Fibroblast of skin of left quadriceps (primary cell): Measurements from ENCODE around the gene DBF4B.

Experiments
- DNase-seq, 2 experiments: peaks; one replicate each; pipeline ENCODE4 v3.0.0-alpha.2; 2013; ENCODE audit warnings: low read depth in 2 of 2

The DBF4B gene

DNA sequence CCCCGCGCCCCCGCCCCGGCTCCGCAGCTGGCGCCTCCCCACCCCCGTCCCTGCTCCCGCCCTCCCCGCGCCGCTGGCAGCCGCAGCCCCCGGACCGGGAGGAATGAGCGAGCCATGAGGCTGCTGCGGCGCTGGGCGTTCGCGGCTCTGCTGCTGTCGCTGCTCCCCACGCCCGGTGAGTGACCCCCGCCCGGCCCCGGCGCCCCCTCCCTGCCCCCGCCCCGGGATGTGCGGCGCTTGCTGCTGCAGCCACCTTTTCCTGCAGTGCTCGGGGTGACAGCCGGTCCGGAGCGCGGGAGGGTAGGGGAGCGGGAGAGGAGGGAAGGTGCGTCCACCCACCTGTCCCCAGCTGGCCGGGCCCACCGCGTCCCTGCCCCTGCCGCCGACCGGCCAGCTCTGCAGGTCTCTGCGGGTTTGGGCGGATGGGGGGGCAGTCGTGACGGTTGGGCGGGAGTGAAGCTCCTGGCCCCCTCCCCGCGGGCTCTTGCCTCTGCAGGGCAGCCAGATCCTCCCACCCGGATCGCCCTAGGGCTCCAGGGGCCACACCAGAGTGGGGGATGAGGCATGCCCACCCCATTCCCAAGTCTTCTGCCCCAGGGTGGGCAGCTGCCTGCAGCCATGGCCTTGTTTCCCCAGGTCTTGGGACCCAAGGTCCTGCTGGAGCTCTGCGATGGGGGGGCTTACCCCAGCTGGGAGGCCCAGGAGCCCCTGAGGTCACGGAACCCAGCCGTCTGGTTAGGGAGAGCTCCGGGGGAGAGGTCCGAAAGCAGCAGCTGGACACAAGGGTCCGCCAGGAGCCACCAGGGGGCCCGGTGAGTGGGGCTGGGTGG is 50.8 kb downstream of the DBF4B start:
- DNase-seq = no peak

DNA sequence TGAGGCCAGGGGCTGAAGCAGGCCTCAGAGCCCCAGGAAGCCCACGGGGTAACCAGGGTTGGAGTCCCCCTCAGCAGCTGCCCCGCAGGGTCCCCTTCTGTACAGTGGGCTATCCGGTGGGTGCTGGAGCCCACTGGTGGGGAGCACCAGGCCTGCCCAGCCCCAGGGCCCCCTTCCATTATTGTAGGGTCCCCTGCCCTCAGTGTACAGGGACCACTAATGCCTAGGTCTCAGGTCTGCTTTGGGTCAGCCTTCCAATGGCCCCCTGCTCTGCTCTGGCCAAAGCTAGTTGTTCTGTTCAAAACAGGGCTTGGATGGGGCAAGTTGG is 51.4 kb downstream of the DBF4B start:
- DNase-seq = no peak

DNA sequence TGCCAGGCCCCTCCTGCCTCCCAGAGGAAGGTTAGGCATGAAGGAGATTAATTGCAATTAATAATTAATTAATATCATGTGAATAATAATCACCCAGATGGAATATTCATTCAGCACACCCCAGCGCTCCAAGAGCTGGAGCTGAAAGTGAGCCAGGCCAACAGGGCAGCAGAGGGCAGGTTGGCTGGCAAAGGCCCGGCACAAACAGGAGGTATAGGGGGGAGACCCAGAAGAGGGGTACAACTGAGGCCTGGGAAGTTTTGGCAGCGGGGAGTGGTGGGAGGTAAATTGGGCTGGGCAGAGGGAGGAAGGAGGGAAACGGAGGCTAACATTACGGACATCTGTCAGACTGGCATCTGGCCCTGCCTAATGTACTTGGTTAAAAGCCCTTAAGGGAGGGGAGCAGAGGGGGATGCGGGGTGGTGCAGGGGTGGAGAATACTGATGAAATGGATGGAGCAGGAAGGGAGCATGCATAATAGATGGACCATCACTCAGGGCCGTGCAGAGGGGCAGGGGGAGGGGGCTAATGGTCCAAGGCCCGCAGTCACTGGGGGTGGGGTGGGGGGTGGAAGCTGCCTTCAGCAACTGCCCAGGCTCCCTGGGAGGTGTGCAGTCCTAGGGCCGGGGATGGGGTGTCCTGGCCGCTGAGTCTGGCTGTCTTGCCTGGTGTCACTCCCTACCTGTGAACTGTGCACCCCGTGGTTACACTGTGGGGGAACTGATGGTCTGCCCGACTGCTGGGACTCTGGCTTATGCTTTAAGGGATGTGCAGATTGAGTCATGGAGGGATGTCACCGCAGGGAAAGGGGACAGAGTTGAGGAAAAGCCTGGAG is 52.2 kb downstream of the DBF4B start:
- no peak for DNase-seq

DNA sequence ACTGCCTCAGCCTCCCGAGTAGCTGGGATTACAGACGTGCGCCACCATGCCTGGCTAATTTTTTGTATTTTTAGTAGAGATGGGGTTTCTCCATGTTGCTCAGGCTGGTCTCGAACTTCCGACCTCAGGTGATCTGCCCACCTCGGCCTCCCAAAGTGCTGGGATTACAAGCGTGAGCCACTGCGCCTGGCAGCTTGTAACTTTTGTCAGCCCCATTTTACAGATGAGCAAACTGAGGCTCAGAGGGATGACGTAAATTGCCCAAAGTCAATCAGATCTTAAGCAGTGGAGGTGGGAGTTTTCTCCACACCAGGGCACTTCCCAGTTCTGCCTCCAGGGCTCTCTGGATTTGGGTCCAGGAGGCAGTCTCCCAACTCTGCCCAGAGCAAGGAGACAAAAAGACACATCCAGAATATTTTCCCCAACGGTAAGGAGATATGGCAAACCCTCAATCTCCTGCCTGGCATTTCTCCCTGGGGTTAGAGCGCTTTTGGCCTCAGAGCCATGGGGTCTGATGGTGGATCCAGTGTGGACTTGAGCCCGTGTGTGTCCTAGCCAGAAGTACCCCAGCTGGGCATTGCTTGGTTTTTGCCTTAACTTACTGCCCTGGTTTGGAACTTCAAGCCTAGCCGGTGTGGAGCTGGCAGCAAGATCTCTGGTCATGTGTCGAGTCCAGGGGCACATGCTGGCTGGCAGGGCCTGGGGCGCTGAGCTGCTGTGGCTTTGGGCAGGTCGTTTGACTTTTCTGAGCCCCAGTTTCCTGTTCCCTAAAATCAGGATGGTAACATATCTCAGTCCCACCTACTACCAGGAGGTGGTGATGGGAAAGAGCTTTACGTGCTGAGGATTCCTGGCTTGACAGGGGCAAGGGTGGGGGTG is 53.7 kb downstream of the DBF4B start:
- no peak for DNase-seq

DNA sequence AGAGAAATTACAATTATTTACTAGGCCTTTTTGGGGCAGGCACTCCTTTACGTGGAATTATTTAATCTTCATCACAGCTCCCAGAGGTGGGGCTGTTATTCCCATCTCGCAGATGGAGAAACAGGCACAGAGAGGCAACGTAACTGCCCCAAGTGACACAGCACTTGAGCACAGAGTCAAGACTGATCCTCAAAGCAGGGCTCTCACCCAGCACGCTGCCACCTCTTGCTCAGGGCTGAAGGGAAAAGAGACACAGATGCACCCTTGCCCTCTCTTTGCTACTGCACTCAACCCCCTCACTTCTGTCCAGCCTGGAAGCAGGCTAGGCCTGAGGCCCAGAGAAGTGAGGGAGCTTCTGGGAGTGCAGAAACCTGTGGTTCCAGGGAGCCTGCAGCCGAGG is 54.7 kb downstream of the DBF4B start:
- no peak for DNase-seq

DNA sequence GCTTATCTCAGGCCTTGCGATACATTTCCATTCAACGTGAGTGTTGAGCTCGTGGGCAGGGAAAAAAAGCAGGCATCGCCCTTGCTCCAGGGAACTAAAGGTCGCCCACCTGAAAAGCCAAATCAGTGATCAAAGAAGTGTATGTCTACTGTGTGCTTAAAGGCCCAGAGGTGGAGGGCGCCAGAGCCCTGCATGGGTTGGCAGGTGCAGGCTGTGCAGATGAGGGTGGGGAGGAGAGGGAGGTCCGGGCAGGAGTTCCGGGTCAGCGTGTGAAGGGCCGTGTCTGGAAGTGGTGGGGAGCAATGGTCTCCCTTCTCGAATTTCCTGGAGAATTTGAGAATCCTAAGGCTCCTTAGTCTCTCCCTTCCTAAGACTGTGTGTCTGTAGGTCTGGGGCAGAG is 57.5 kb downstream of the DBF4B start:
- no peak for DNase-seq

DNA sequence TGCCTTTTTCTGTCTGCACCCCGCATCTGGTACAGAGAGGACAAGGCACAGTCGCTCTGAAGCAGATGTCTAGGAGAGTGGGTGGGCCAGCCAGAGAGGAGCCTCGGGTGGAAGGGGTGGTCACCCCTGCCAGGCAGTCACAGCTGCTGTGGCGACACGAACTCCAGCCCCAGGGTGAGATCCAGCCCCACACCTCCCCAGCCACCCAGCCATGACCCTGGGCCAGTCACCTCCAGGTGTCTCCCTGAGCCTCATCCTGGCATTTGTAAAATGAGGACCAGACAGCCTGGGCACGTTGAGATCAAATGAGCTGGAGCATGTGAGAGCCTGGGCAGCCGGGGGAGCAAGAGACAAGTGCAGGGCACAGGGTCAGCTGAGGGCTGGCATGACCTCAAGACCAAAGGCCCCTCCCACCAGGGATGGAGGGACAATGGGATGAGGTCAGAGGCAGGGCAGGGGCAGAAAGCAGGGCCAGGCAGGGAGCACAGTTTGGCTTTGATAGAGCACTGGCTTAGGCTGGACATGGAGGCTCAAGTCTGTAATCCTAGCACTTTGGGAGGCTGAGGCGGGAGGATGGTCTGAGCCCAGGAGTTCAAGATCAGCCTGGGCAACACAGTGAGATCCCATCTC is 58.1 kb downstream of the DBF4B start:
- DNase-seq = no peak

DNA sequence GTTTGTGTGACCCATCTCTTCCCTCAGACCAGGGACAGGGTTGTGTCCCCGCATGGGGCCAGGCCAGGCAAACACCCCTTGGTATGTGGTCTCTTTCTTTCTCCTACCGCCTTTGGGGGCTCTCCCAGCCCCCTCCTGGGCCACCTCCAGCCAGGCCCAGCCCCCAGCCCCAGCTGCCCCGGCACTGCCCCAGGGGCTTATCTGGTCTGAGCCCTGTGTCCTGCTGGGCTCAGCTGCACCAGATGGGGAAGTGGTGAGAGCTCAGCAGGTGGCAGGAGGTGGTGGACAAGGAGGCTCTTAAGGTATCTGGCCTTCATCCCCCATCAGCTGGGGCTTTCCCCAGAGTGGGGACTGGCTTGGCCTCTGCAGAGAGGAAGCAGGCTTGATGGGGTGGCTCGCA is 59.0 kb downstream of the DBF4B start:
- DNase-seq = no peak

DNA sequence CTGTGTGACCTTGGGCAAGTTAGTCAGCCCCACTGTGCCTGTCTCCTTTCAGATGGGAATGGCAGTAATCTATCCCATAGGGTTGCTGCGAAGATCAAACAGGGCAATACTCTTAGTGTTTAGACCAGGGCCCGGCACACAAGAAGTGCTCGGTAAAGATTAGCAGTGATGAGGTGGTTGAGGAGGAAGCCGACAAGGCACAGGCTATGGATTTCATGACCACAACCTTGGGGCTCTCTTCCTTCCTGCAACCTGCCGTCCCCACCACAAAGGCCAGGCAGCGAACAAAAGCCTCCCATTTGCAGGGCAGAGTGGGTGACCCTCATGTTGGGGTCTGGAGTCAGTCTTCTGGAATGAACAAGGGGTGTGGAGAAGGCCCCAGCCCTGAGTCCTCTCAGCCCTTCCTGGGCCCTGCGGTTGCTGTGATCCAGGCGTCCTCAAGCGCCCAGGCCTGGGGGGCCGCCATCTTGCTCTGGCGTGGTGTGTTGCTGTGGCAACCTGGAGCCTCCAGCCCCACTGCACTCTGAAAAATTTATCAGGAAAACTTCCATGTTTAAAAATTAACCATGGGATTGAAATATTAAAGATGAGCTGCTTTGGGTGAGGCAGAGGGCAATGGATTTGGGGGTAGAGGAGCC is 60.2 kb downstream of the DBF4B start:
- DNase-seq = no peak

DNA sequence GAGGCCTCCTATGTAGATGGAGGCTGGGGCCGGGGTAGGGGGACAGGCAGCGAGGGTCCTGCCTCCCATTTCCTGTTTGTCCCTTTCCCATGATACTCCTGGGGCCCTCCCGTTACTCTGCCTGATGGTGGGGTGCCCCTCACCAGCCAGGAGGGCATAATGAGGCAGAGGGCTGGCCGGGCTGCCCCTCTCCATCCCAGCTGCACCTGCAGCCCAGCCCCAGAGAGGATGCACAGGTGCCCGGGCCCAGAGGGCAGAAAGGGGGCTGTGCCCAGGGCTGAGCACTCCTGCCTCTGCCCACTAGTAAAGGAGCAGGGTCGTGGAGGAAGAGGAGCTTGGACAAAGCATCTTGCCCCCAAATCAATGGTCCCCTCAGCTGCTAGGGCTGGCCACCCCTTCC is 60.8 kb downstream of the DBF4B start:
- DNase-seq = no peak

DNA sequence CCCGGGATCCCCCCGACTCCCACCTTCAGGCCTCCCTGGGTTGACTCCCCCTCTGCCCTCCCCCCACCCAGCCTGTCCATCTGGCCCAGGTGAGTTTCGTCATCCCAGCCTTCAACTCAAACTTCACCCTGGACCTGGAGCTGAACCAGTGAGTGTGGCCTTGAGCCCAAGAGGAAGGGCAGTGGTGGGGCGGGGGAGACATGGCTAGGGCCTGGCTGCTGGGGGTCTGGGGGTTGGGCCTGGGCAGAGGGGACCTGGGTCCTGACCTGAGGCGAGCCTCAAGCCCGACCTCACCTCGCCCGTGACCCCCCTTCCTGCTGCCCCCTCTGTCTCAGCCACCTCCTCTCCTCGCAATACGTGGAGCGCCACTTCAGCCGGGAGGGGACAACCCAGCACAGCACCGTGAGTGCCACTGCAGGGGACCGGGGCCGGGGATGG is 61.2 kb downstream of the DBF4B start:
- DNase-seq = no peak

DNA sequence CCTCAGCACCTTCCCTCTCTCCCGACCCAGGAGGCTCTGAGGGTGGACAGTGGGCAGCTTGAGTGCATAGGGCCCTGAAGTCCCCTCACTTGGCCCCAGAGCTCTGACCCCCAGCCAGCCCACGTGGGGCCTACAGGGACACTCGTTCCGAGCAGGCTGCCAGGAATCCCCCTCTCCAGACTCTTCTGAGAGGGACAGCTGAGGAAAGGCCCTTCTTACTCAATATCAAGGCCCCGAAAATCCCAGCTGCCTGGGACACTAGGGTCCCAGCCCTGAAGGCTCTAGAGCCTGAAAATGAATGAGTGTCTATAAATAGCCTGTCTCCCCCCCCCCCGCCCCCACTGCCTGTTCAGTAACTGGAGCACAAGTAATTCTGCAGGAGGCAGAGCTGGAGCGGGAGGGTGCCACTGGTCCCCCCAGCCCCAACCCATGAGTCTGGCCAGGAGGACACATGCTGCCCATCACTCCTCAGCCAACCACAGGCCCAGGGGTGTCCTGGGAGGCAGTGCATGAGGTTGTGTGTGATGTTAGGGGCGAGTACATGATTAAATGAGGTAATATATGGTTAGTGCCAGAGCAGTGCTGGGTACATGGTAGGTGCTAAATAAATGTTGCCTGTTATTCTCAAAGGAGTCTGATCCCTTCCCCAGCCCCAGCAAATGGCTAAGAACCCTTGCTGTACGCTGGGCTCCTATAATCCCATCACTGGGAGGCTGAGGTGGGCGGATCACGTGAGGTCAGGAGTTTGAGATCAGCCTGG is 61.9 kb downstream of the DBF4B start:
- DNase-seq = no peak

DNA sequence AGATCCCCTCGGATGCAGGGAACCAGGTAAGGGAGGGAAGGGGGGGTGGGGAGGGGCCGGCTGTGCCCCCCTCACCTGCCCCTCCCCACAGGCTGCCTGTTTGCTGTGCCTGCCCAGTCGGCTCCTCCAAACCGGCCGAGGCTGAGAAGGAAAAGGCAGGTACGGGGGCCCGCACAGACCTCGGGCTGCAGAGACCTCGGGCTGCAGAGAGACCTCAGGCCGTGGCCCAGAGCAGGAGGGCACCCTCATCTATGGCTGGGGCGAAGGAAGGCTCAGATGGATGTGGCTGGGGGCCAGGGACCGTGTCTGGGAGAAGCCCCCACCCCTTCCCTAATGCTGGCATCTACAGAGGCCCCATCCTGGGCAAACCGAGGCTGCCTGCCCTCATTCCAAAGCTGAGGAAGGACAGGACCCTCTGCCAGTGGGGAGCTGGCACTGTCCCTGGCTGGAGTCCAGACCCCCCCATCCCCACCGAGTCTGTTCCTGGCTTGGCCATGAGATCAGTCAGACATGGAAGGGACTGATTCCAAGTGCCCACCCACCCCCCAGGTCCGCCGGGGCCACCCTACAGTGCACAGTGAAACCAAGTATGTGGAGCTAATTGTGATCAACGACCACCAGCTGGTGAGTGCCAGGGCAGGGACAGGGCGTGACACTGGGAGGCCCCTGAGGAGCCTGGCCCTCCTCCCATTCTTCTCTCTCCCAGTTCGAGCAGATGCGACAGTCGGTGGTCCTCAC is 64.0 kb downstream of the DBF4B start:
- no peak for DNase-seq

DNA sequence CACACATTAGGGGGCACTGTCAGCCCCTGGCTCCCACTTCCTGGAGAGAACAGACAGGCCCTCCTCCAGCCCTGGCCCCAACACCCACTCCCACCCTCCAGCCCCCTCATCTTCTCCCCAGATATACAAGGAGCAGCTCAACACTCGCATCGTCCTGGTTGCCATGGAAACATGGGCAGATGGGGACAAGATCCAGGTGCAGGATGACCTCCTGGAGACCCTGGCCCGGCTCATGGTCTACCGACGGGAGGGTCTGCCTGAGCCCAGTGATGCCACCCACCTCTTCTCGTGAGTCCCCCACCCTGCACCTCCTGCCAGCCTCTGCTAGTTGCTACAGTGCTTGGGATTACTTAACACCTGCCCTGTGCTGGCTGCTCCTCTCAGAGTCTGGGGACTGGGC is 64.7 kb downstream of the DBF4B start:
- no peak for DNase-seq

DNA sequence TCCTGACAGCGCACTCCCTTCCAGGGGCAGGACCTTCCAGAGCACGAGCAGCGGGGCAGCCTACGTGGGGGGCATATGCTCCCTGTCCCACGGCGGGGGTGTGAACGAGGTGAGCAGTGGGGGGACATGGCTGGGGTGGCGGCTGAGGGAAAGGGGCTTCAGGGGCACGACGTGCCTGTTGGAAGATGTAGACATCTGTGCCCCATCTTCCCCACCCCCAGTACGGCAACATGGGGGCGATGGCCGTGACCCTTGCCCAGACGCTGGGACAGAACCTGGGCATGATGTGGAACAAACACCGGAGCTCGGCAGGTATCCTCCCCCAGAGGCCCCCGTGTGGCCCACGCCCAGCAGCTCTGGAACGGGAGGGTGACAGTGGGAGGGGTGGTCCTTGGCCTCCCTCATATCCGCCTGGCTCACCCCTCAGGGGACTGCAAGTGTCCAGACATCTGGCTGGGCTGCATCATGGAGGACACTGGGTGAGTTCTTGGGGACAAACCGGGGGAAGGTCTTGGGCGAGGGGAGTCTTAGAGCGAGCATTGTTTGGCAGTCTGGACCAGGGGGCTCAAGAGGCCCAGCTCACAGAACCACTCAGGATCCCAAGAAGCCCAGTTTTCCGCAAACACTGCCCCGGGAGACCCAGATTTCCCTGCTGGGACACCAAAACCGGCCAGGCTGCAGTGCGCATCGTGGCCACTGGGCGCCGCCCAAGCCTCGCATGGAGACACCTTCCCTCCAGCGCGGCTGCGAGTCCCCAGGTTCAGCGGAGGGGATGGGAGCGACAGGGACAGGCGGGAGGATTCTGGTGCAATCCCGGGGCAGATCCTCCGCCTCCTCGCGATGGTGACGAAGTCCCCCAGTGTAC is 66.0 kb downstream of the DBF4B start:
- DNase-seq = peak; percentile 39 to 50

DNA sequence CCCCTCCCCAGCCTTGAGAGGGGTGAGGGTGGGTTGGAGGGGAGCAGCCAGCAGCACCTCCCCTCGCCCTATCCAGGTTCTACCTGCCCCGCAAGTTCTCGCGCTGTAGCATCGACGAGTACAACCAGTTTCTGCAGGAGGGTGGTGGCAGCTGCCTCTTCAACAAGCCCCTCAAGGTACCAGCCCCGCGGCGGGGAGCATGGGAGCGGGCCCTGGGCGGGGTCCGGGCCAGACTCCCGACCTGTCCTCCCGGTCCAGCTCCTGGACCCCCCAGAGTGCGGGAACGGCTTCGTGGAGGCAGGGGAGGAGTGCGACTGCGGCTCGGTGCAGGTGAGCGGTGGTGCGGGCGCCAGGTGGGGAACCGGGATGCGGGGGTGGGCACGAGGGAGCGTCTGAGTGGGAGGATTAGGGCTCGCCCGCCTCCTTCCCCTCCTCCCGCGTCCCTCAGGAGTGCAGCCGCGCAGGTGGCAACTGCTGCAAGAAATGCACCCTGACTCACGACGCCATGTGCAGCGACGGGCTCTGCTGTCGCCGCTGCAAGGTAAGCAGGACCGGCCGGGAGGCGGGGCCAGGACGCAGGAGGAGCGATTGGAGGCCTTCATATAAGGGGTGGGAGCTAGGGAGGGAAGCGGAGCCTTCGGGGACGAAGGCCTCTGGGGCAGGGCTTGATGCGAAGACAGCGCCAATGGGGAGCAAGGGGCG is 66.8 kb downstream of the DBF4B start:
- DNase-seq = peak; percentile 94 to 95

DNA sequence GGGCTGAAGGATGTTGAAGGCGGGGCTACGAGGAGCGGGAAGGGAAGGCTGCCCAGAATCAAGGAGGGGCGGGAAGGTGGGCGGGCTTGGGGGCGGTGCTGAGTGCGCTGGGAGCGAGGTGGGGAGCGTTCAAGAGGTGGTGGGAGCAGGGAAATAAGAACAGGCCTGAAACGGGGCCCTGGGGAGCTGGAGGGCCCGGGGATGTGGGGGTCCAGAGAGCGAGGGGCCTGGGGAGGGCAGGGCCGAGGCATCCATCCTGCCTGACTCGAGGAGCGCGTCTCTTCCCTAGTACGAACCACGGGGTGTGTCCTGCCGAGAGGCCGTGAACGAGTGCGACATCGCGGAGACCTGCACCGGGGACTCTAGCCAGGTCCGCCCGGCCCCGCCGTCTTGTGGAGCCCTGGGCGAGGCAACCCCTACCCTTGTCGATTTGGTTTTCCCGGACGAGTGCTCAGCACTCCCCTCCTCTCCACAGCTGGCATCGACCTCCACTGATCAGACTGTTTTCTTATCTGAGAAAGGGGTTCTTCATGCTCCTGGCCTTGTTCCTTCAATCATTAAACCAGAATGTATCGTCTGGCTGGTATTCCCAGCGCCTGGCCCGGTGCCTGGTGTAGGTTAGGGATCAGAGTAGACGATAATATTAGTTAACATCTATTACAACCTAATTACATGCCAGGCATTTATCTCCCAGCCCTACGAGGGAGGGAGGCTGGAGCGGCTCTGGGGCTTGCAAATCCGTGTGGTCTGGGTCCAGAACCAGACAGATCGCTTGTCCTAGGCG is 67.6 kb downstream of the DBF4B start:
- DNase-seq = no peak
